Ishikawa (cell line): ENCODE measurements around the gene CCDC154.

Experiments
- CEBPB ChIP-seq: IDR thresholded peaks from 2 replicates; pipeline ENCODE4 v1.6.1; 2012
- CREB1 ChIP-seq: IDR thresholded peaks from 2 replicates; pipeline ENCODE4 v1.6.1; 2012; ENCODE audit warnings: low read depth
- EP300 ChIP-seq: IDR thresholded peaks from 2 replicates; pipeline ENCODE4 v1.6.1; 2012; ENCODE audit warnings: borderline replicate concordance
- FOXM1 ChIP-seq: IDR thresholded peaks from 2 replicates; pipeline ENCODE4 v1.6.1; 2012; ENCODE audit warnings: low read depth, borderline replicate concordance
- NFIC ChIP-seq: IDR thresholded peaks from 2 replicates; pipeline ENCODE4 v1.6.1; 2012
- RAD21 ChIP-seq: IDR thresholded peaks from 2 replicates; pipeline ENCODE4 v1.6.1; 2012; ENCODE audit warnings: low read depth
- TAF1 ChIP-seq: IDR thresholded peaks from 2 replicates; pipeline ENCODE4 v1.6.1; 2012; ENCODE audit warnings: low read depth, mild to moderate bottlenecking
- TCF12 ChIP-seq: IDR thresholded peaks from 2 replicates; pipeline ENCODE4 v1.6.1; 2012; ENCODE audit warnings: low read depth
- TEAD4 ChIP-seq: IDR thresholded peaks from 2 replicates; pipeline ENCODE4 v1.6.1; 2012
- USF1 ChIP-seq: IDR thresholded peaks from 2 replicates; pipeline ENCODE4 v1.6.1; 2012
- YY1 ChIP-seq: IDR thresholded peaks from 2 replicates; pipeline ENCODE4 v1.6.1; 2012; ENCODE audit warnings: low read depth
- ZBTB7A ChIP-seq: IDR thresholded peaks from 2 replicates; pipeline ENCODE4 v1.6.1; 2012; ENCODE audit warnings: low read depth
- TF ChIP-seq, protein P1 (sequence below): IDR thresholded peaks from 2 replicates; pipeline ENCODE4 v1.6.1; 2012; ENCODE audit warnings: low read depth, mild to moderate bottlenecking
- TF ChIP-seq, protein P2 (sequence below): IDR thresholded peaks from 2 replicates; pipeline ENCODE4 v1.6.1; 2012

Gene CCDC154

DNA sequence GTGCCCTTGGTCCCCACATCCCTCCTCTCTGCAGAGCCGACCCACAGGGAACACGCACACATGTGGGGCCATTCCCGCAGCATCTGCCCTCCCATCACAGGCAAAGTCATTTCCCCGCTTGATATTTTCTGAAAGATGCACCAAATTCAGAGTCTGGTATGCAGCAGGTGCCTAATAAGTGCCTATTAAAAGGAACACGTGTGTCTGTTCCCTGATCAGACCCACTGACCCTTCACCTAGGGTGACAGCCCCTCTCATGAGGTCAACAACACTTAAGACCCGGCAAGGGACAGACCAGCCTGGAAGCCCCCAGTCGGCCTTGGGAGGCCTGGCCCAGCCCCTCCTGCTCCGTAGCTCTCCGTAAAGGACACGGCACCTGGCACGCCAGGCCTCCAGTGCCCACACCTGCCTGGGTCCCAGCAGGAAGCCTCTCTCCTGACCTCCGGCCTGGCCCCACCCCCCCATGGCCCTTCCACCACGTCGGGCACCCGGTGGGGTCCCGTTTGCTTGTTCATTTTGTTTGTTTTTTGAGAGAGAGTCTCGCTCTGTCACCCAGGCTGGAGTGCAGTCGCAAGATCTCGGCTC is 49.9 kb downstream of the CCDC154 start:
- TF ChIP-seq YY1 = no peak
- no peak for TF ChIP-seq FOXM1
- TF ChIP-seq CEBPB = no peak
- no peak for TF ChIP-seq RAD21
- TF ChIP-seq, protein P1, sequence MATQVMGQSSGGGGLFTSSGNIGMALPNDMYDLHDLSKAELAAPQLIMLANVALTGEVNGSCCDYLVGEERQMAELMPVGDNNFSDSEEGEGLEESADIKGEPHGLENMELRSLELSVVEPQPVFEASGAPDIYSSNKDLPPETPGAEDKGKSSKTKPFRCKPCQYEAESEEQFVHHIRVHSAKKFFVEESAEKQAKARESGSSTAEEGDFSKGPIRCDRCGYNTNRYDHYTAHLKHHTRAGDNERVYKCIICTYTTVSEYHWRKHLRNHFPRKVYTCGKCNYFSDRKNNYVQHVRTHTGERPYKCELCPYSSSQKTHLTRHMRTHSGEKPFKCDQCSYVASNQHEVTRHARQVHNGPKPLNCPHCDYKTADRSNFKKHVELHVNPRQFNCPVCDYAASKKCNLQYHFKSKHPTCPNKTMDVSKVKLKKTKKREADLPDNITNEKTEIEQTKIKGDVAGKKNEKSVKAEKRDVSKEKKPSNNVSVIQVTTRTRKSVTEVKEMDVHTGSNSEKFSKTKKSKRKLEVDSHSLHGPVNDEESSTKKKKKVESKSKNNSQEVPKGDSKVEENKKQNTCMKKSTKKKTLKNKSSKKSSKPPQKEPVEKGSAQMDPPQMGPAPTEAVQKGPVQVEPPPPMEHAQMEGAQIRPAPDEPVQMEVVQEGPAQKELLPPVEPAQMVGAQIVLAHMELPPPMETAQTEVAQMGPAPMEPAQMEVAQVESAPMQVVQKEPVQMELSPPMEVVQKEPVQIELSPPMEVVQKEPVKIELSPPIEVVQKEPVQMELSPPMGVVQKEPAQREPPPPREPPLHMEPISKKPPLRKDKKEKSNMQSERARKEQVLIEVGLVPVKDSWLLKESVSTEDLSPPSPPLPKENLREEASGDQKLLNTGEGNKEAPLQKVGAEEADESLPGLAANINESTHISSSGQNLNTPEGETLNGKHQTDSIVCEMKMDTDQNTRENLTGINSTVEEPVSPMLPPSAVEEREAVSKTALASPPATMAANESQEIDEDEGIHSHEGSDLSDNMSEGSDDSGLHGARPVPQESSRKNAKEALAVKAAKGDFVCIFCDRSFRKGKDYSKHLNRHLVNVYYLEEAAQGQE = no peak
- TF ChIP-seq ZBTB7A = no peak
- TF ChIP-seq EP300 = no peak

GRCh38 chr16:1393613-1394176 is 50.7 kb downstream of the CCDC154 start:
- TF ChIP-seq TEAD4 = no peak
- no peak for TF ChIP-seq TAF1
- no peak for TF ChIP-seq YY1
- TF ChIP-seq ZBTB7A = no peak
- no peak for TF ChIP-seq CREB1
- no peak for TF ChIP-seq TCF12
- TF ChIP-seq CEBPB = no peak
- no peak for TF ChIP-seq NFIC
- no peak for TF ChIP-seq FOXM1

GRCh38 chr16:1392826-1393225 is 51.5 kb downstream of the CCDC154 start:
- TF ChIP-seq, protein P2, sequence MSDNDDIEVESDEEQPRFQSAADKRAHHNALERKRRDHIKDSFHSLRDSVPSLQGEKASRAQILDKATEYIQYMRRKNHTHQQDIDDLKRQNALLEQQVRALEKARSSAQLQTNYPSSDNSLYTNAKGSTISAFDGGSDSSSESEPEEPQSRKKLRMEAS = no peak
- TF ChIP-seq CEBPB (no peak), USF1 (no peak), RAD21 (no peak), EP300 (no peak), ZBTB7A (no peak), TEAD4 (no peak), CREB1 (no peak), FOXM1 (no peak), YY1 (no peak), NFIC (no peak)
- TF ChIP-seq, protein P1 = no peak

- TF ChIP-seq EP300 = no peak
- TF ChIP-seq CREB1 = no peak
These were observed 54.0 kb downstream of the CCDC154 start for GRCh38 chr16:1390239-1390779.

DNA sequence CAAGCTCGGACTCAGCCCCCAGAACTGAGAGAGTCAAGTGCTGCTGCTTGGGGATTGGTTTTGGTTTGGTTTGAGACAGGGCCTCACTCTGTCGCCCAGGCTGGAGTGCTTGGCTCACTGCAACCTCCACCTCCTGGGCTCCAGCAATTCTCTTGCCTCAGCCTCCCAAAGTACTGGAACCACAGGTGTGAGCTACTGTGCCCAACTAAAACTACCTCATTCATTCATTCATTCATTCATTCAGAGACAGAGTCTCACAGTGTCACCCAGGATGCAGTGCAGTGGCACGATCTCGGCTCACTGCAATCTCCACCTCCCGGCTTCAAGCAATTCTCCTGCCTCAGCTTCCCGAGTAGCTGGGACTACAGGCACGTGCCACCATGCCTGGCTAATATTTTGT is 54.6 kb downstream of the CCDC154 start:
- no peak for TF ChIP-seq CEBPB
- no peak for TF ChIP-seq EP300

DNA sequence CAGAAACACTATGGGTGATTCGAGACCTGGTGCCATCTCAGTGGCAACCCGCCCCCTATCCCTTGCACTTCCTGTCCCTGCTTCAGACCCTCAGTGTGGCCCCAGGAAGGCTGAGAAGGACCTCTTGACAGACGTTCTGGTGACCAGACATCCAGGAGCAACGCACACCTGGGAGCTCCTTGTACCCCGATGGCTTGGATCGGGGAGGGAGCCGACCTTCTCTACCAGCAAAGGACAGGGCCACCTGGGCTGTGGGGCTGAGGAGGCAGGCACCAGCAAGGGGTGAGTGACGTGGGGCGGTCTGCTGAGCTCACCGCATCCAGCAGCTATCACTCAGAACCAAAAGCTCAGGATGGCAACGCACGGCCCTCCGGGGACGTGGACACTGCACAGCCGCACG is 57.0 kb downstream of the CCDC154 start:
- TF ChIP-seq TCF12 (no peak), YY1 (no peak)
- TF ChIP-seq, protein P2 = no peak

GRCh38 chr16:1385232-1385631 is 59.1 kb downstream of the CCDC154 start:
- TF ChIP-seq YY1 (no peak), ZBTB7A (no peak), EP300 (no peak)
